GM21717 (cell line): ENCODE measurements around the gene SEC24D.

Source experiments
- ATAC-seq: cut with Tn5 transposase; IDR thresholded peaks from one replicate; pipeline ENCODE4 v1.9.1; 2021; ENCODE audit warnings: mild to moderate bottlenecking, moderate library complexity; ENCODE audit not compliant: unreplicated experiment

Gene SEC24D

GRCh38 chr4:118723369-118723768 lies 112.6 kb downstream of the SEC24D start:
- no peak for ATAC-seq

- ATAC-seq = no peak
These were observed 114.2 kb downstream of the SEC24D start for GRCh38 chr4:118721752-118722151.

- ATAC-seq = no peak
These were observed 117.3 kb downstream of the SEC24D start for GRCh38 chr4:118718511-118719170.

GRCh38 chr4:118716304-118716703 lies 119.6 kb downstream of the SEC24D start:
- ATAC-seq = no peak

- no peak for ATAC-seq
These were observed 121.2 kb downstream of the SEC24D start for GRCh38 chr4:118714682-118715081.

GRCh38 chr4:118712872-118713271 lies 123.1 kb downstream of the SEC24D start:
- peak; percentile 52 for ATAC-seq

GRCh38 chr4:118711052-118711451 lies 124.9 kb downstream of the SEC24D start:
- no peak for ATAC-seq

- no peak for ATAC-seq
These were observed 132.8 kb downstream of the SEC24D start for GRCh38 chr4:118703118-118703517.

- peak; percentile 100 for ATAC-seq
These were observed 150.8 kb downstream of the SEC24D start, which contains the start of gene METTL14 for GRCh38 chr4:118684873-118685811. Gene METTL14, plus strand, starts transcription at chr4:118685392. Its CDS starts 143 bp downstream, at chr4:118685535.

- no peak for ATAC-seq
These were observed 152.4 kb downstream of the SEC24D start for GRCh38 chr4:118683513-118683912.

- ATAC-seq = no peak
These were observed 153.0 kb downstream of the SEC24D start for GRCh38 chr4:118682928-118683327.

- ATAC-seq = no peak
These were observed 155.1 kb downstream of the SEC24D start for GRCh38 chr4:118680808-118681207.

GRCh38 chr4:118676128-118676527 lies 159.8 kb downstream of the SEC24D start:
- no peak for ATAC-seq
